Measurements from ENCODE around the gene YBX2.
A peak's percentile ranks its signal among the peaks of the same experiment; 100 is the strongest.
"Not testable (repeated sequence)": the region's sequence is repeated elsewhere in the genome, so short reads cannot be mapped to it uniquely, and the experiment has no call there.

The YBX2 gene

DNA sequence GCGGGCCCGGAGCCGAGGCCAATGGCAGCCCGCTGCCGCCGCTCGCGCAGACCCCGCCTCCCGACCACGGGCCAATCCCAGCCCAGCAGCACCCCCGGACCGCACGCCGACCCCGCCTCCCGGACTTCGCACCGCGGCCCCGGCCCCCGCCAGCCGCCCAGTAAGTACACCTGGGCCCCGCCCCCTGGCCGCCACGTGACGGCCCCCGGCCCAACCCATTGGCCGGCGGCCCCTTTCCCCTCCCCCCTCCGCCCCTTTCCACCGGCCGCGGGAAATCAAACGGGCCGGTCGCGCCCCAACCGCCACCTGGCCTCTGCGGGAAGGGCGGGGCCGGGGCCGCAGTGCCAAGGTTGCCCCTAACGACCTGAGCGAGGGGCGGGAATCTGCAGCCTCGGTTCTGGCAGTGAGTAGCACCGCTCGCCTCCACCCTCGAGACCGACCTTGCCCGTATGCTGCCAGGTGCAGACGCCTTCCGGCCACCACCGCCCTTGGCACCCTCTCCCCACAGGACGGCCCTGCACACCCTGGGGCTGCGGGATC lies at the start of gene YBX2:
YBX2 (minus strand) TSS at position 26 of the 540 bp plus-strand sequence. CDS start 139 bp downstream, outside the sequence.
- peak; percentile 72 for DNase-seq

DNA sequence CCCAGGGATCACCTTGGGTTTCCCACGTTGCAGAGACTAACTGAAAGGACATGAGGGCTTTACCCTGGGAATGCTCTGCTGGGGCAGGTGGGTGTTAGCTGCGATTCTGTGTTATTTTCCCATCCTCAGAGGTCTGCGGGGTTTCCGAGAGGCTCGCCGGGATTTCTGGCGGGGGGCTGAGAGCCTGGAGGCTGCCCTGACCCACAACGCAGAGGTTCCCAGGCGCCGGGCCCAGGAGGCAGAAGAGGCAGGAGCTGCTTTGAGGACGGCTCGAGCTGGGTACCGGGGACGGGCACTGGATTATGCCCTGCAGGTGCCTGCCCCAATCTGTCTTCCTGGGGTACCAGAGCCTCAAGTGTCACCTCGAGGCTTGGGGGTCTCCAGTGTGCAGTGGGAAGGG lies 48.8 kb upstream of the YBX2 start:
- DNase-seq, result no peak

DNA sequence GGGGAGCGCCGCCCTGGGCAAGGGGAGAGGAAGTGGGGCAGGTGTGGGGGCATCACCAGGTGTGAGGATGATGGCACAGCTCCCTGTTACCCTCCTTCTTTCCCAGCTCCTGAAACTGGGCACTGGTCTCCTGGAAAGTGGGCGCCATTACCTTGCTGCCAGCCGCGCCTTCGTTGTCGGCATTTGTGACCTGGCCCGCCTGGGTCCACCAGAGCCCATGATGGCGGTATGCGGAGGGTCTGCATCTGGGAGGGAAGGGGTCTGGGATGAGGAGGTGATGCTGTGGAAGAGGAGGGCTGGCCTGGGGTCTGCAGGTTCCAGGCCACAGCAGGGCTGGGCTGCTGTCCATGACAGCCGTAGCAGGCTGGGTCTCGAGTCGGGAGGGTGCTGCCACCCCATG lies 47.4 kb upstream of the YBX2 start:
- no peak for DNase-seq

GRCh38 chr17:7340179-7340578 lies 45.7 kb upstream of the YBX2 start:
- no peak for DNase-seq

- DNase-seq, result not testable (repeated sequence)
These were observed 43.2 kb upstream of the YBX2 start for GRCh38 chr17:7337600-7337999.

GRCh38 chr17:7336240-7337175 lies 42.1 kb upstream of the YBX2 start, which contains the start of gene ACAP1:
TSS of gene ACAP1 (plus strand) at chr17:7336529. CDS start at chr17:7336735, 206 bp downstream.
- peak; percentile 83 for DNase-seq

DNA sequence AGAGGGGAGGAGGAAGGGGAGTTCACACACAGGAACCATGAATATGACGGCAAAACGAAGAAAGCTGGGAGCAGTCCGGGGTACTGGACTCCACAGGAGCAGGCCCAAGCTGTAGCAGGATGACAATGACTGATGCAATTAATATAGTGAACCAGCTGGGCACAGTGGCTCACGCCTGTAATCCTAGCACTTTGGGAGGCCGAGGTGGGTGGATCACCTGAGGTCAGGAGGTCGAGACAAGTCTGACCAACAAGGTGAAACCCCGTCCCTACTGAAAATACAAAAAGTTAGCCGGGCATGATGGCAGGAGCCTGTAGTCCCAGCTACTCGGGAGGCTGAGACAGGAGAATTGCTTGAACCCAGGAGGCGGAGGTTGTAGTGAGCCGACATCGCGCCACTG lies 41.3 kb upstream of the YBX2 start:
- not testable (repeated sequence) for DNase-seq

DNA sequence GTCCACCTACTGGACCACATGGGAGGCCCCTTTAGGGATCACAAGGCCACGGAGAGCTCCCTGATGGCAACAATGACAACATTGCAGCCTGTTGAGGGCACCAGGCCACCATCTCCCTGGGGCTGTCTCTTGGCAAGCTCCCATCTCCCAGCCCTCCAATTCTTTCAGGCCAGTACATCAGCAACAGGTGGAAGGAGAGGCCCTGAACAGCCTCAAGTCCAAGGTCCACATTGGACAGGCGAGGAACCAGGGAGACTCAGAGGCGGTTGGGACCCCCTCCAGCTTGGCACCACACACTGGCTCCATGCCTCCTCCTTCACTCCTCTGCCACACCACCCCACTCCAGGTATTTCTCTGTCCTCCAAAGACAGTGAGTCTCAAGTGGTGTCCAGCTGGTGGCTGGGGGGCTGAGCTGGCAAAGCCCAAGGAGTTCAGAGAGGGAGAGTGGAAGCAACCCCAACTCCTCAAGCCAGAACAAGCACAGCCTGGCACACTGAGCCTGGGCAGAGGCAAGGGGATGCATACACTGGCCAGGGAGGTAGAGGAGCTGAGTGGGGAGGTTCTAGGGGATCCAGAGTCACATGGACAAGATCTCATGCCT lies 40.6 kb upstream of the YBX2 start:
- DNase-seq, result no peak

GRCh38 chr17:7332600-7333069 lies 38.2 kb upstream of the YBX2 start:
- DNase-seq, result not testable (repeated sequence)

DNA sequence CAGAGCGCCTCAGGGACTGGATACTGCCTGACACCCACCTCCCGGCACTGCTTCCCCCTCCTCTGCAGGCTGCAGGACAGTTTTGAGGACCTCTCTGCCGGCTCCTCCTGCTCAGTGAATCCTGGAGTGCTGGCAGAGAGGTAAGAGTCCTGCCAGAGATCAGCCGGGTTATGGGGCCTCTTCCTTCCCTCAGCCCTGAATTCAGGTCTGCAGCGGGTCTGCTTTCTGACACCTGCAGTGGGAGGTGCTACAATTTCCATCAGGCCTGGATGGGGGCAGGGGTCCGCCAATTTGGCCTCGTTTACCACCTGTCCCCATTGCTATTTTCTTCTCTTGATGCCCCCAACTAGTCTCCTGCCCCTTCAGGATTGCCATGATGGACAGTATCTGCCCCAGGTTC lies 37.7 kb upstream of the YBX2 start:
- DNase-seq, result no peak

DNA sequence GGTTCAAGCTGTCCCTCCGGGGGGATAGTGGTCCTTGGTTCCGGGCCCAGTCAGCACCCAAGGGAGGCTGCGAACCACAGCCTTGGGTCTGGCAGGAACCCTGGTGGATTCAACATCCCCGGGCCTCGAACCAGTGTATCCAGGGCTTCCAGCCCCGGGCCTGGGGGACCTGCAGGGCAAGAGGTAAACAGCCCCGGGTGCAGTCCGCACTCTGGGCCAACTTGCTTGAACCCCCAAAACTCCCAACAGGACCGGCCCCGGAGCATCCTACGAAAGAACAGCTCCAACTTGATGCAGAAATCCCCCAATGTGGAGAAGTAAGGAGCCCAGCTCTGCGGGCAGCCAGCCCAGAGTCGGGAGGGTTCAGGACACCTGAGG lies 36.2 kb upstream of the YBX2 start:
- DNase-seq, result no peak

DNA sequence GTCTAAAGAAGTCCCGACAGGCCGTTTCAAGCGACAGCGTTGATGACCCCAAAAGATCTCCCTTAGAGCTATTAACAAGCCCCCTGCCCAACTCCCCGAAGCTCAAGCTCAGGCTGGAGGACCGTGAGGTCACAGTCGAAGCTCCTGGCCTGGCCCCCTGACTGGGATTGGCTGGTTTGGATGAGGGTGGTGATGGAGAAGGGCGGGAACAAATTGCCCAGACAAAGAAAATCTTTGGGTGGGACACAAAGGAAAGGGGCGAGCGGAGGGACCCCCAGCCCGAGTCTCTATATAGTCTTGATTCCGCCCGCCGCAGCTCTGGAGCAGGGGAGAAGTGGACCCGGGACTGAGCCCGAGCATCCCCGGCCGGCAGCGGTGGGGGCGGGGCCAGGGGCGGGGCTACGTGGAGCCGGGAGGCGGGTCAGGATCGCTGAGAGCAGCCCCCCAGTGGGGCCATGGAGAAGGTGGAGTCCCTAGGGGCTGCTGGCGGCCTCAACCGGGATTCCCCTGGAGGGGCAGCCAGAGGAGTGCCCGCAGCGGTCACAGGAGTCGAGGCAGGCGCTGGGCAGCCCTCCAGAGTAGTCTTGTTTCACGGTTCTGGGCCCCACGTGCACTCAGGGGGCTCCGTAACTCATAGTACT lies 35.7 kb upstream of the YBX2 start:
- peak; percentile 74 for DNase-seq

DNA sequence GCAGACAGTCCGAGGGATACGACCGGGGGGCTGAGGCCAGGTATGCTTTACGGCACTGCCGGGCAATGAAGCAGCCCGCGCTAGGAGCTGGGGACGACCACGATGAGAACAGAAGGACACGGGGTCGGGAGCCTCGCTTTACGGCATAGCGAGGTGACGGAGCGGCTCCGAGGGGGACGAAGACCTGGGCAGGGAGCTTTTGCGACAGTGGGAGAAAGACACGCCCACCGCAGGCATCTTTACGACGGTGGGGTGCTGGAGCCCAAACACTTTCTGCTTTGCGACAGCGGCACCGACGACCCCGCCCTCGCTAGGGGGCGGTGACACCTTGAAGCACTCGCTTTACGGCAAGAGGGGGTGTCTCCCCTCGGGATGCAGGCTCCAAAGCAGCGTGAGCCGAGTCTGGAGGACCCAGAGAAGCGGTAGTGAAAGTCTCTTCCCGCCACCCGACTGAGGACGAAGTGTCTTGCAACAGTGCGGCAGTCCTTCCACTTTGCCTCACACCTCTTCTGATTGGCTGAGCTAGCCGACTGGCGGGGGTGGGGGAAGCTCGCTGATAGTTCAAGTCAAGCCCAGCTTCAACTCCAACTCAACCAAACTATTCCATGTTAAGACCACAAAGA lies 35.0 kb upstream of the YBX2 start:
- DNase-seq, result peak; percentile 95

GRCh38 chr17:7328840-7329373 lies 34.5 kb upstream of the YBX2 start, which contains the start of gene NEURL4:
TSS of gene NEURL4 (minus strand) at chr17:7329335. CDS start at chr17:7329312, 23 bp downstream.
- no peak for DNase-seq

DNA sequence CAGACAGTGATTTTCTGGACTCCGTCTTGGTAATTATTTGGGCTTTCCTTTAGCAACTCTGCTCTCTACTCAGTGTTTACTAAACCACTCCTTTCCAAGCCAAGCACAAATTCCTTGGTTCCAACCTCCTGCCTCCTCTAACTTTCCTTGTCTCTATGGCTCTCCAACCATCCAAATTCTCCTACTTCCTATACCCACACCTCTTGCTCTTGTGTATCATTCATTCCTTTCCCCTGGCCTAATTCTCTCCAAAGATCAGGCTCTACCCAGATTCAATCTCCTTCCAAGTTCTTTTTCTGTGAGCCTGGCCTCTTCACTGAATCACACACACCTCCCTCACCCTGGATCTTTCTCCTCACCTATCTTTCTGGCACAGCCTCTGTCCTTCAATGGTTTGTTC lies 33.6 kb upstream of the YBX2 start:
- no peak for DNase-seq

GRCh38 chr17:7327501-7327900 lies 33.1 kb upstream of the YBX2 start:
- DNase-seq, result no peak

DNA sequence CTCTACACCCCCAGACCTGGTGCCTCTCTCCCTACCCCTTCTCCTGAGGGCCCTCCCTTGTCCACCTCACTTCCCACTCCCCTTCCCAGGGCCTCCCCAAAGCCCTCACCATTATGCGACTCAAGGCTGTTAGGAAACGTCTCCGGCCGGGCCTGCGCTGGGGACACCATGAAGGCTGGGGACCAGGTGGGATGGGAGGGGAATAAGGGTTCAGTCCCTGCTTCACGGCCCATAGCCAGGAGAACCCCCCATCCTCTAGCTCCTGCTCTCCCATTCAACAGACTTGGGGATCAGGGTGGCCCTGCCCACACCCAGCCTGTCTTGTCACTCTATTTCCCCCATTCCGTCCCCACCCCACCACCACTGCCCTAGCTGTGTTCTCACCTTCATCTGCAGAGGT lies 32.6 kb upstream of the YBX2 start:
- no peak for DNase-seq

DNA sequence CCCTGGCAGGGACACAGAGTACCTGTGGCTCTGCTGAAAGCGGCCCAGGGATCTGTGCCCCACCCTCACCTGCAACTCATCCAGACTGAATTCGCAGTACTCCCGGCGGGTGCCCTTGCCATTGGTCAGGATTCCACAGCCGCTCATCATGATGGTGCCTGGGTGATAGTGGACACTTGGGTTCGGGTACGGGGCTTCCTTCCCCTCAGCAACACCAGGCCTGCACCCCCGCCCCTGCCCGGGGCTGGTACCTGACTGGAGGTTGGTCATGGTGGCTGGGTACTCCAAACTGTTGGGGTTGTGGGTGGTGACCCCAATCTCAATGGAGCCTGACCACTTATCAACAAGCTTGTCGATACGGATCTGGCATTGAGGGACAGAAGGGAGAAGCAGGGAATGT lies 31.7 kb upstream of the YBX2 start:
- no peak for DNase-seq

DNA sequence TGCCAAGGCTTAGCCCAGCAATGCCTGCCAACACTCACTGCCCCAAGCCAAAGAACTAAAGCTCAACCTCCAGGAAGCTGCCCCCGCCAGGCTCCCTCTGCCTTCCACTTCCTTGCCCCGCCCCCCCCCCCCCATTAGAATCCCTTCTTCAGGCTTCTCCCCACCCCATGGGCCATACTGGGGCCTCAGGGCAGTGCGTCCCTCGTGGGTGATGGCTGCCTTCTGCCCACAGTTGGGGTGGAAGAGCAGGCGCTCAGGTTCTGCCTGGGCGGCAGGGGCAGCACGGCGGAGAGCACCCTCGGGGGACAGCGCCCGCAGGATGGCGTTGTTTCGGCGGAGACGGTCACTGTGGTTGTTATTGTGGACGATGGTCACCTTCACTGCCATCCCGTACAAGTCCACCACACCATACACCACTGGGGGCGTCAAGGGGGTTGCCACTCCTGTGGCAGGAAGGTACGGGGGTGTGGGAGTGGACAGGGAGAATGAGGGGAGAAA lies 30.6 kb upstream of the YBX2 start:
- DNase-seq, result no peak

- no peak for DNase-seq
These were observed 30.0 kb upstream of the YBX2 start for GRCh38 chr17:7324438-7324779.

DNA sequence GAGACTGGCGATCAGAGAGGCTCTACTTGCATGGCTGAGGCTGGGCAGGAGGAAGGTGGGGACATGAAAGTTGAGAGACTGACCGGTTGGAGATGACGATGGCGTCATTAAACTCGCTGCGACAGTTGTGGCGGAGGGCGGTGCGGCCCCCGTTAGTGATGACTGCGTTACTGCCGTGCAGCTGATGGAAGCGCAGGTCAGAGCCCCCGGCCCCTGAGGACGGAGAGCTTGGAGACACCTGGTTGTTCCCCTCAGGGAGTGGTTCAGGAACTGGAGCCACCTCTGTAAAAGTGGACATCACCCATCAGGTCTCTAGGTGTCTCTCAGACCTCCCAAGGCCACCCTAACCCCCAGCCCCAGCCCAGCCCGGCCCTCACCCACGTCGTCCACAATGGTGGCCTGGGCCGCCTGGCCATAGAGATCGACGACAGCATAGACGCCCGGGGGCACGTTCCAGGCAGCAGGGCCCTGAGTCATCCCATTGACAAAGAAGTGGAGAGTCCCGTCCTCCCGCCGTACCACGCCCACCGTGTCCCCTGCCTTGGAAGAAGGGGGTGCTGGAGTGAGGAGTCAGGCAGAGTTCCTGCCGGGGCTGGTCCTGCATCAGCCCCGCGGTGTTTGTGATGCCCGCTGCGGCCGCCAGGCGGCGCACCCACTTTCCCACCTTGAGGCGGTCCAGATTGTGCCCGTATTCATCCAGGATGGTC lies 29.4 kb upstream of the YBX2 start:
- peak; percentile 70 for DNase-seq

All from activated CD8-positive, alpha-beta memory T cell treated with anti-CD3 and anti-CD28 coated beads, Interleukin-2, amount 50 U/mL, for 4 hours (primary cell).